HCT116 (cell line): Measurements from ENCODE around the gene CATSPERD. TPM values are rescaled to one million over a fixed set of nuclear protein-coding genes. Genes with fewer than 3 reads are reported as not detected.
A peak's percentile ranks its signal among the peaks of the same experiment; 100 is the strongest.

ENCODE experiments used
- ATAC-seq: fragments of 200-7000 bp; cut with Tn5 transposase; 2 replicates; pipeline ENCODE4 v1.9.1; 2020; ENCODE audit warnings: mild to moderate bottlenecking, moderate library complexity
- BruUV-seq: library from RNA; stranded (reverse); fragments of 400-500 nt; replicated peaks from 2 replicates; lab custom pipeline; 2021; lab: Mats Ljungman, UMichigan
- CTCF ChIA-PET: fragments of 300-600 bp; sonication (Branson Sonifier 250); formaldehyde crosslinking; loops from one replicate; lab custom pipeline; 2021; ENCODE audit warnings: antibody characterized with exemption; lab: Charles Lee
- POLR2A ChIA-PET: fragments of 300-600, 350-600 bp; sonication (Branson Sonifier 250); formaldehyde crosslinking; loops from one replicate; lab custom pipeline; 2021; ENCODE audit warnings: antibody characterized with exemption; lab: Charles Lee
- RAD21 ChIA-PET, 2 experiments: fragments of 300-600 bp; sonication (Branson Sonifier 250); formaldehyde crosslinking; loops; one replicate each; lab custom pipeline; 2023; ENCODE audit warnings: low total read pairs in 2 of 2; ENCODE audit not compliant: uncharacterized antibody in 2 of 2, unreplicated experiment in 2 of 2, low non-redundant PET in 1 of 2; lab: Charles Lee
- DNase-seq: peaks from one replicate; pipeline ENCODE4 v3.0.0-alpha.2; 2010; ENCODE audit warnings: low read depth, low spot score
- H2AFZ ChIP-seq: fragments of 200-600 bp; shearing (Covaris generic), sonication (generic); 2 replicates; pipeline ENCODE4 v1.6.1; 2017; ENCODE audit warnings: low read depth, mixed run types, mixed read lengths, antibody characterized with exemption, low read length; ENCODE audit not compliant: poor library complexity, severe bottlenecking
- H3K27ac ChIP-seq: 2 replicates; pipeline ENCODE4 v1.5.1; 2012; ENCODE audit warnings: low read depth, low read length
- H3K27me3 ChIP-seq: fragments of 200-600 bp; sonication (generic); 2 replicates; pipeline ENCODE4 v1.6.1; 2016; ENCODE audit warnings: mixed run types, low read length, mixed read lengths; ENCODE audit not compliant: insufficient read depth
- H3K36me3 ChIP-seq, 2 experiments: fragments of 200-500 bp in 1 of 2; fragments of 200-600 bp in 1 of 2; sonication (Bioruptor generic) in 1 of 2; sonication (generic) in 1 of 2; 2 replicates each; pipeline versions ENCODE4 v1.5.1 to v1.6.1; 2014 to 2016; ENCODE audit warnings: low read length in 2 of 2, inconsistent platforms in 1 of 2, mixed read lengths in 1 of 2, mixed run types in 1 of 2; ENCODE audit not compliant: insufficient read depth in 2 of 2, control insufficient read depth in 1 of 2
- H3K4me1 ChIP-seq, 2 experiments: fragments of 200-600 bp in 1 of 2; sonication (generic) in 1 of 2; 2 replicates each; pipeline versions ENCODE4 v1.5.1 to v1.6.1; 2012 to 2017; ENCODE audit warnings: low read length in 2 of 2, inconsistent platforms in 1 of 2, mild to moderate bottlenecking in 1 of 2, mixed read lengths in 1 of 2, mixed run types in 1 of 2, moderate library complexity in 1 of 2; ENCODE audit not compliant: insufficient read depth in 2 of 2, control insufficient read depth in 1 of 2
- H3K4me2 ChIP-seq: fragments of 200-600 bp; sonication (generic); 2 replicates; pipeline ENCODE4 v1.6.1; 2017; ENCODE audit warnings: mixed run types, low read length, mixed read lengths
- H3K4me3 ChIP-seq, 2 experiments: fragments of 200-600 bp in 1 of 2; sonication (generic) in 1 of 2; replicated peaks in 1 of 2; 2 replicates each; pipeline ENCODE4 v1.5.1; 2011 to 2016; ENCODE audit warnings: low read length in 2 of 2, control low read depth in 1 of 2, low read depth in 1 of 2, mild to moderate bottlenecking in 1 of 2, mixed read lengths in 1 of 2, mixed run types in 1 of 2
- H3K79me2 ChIP-seq: fragments of 200-600 bp; sonication (generic); 2 replicates; pipeline ENCODE4 v1.6.1; 2017; ENCODE audit warnings: mild to moderate bottlenecking, mixed run types, low read length, moderate library complexity, mixed read lengths; ENCODE audit not compliant: insufficient read depth
- H3K9ac ChIP-seq: fragments of 200-600 bp; sonication (generic); 2 replicates; pipeline ENCODE4 v1.6.1; 2016; ENCODE audit warnings: low read length, mixed read lengths
- H3K9me2 ChIP-seq: fragments of 200-600 bp; sonication (generic), shearing (Covaris generic); 2 replicates; pipeline ENCODE4 v1.6.1; 2017; ENCODE audit warnings: mixed run types, mild to moderate bottlenecking, moderate library complexity; ENCODE audit not compliant: insufficient read depth
- H3K9me3 ChIP-seq, 2 experiments: fragments of 200-500 bp in 1 of 2; fragments of 200-600 bp in 1 of 2; sonication (Bioruptor generic) in 1 of 2; sonication (generic) in 1 of 2; 2 replicates each; pipeline ENCODE4 v1.6.1; 2014 to 2017; ENCODE audit warnings: low read length in 2 of 2, mixed read lengths in 2 of 2, inconsistent platforms in 1 of 2, low read depth in 1 of 2, mild to moderate bottlenecking in 1 of 2, mixed run types in 1 of 2, moderate library complexity in 1 of 2; ENCODE audit not compliant: control insufficient read depth in 1 of 2, insufficient read depth in 1 of 2
- H4K20me1 ChIP-seq: fragments of 200-600 bp; sonication (generic), shearing (Covaris generic); 2 replicates; pipeline ENCODE4 v1.6.1; 2017; ENCODE audit warnings: mixed run types, mild to moderate bottlenecking, moderate library complexity; ENCODE audit not compliant: insufficient read depth
- ATF3 ChIP-seq: IDR thresholded peaks from 2 replicates; pipeline ENCODE4 v1.6.1; 2012
- CBX3 ChIP-seq: IDR thresholded peaks from 2 replicates; pipeline ENCODE4 v1.6.1; 2012; ENCODE audit warnings: low read depth
- CEBPB ChIP-seq: IDR thresholded peaks from 2 replicates; pipeline ENCODE4 v1.6.1; 2012; ENCODE audit warnings: low read depth
- ELF1 ChIP-seq: IDR thresholded peaks from 2 replicates; pipeline ENCODE4 v1.6.1; 2012; ENCODE audit warnings: low read depth, borderline replicate concordance
- EZH2 ChIP-seq: fragments of 200-600 bp; sonication (generic); IDR thresholded peaks from 2 replicates; pipeline ENCODE4 v1.6.1; 2017; ENCODE audit warnings: antibody characterized with exemption, mixed run types
- EZH2phosphoT487 ChIP-seq: fragments of 200-600 bp; IDR thresholded peaks from 2 replicates; pipeline ENCODE4 v1.6.1; 2018; ENCODE audit warnings: antibody characterized with exemption, borderline replicate concordance
- JUND ChIP-seq: IDR thresholded peaks from 2 replicates; pipeline ENCODE4 v1.6.1; 2012
- MAX ChIP-seq: IDR thresholded peaks from 2 replicates; pipeline ENCODE4 v1.6.1; 2012
- POLR2A ChIP-seq: IDR thresholded peaks from 2 replicates; pipeline ENCODE4 v1.7.0; 2011; ENCODE audit warnings: borderline replicate concordance; ENCODE audit not compliant: insufficient read depth, insufficient read length; ENCODE audit errors: extremely low read depth
- POLR2AphosphoS5 ChIP-seq: IDR thresholded peaks from 2 replicates; pipeline ENCODE4 v1.6.1; 2011; ENCODE audit warnings: mild to moderate bottlenecking, low read depth, low read length, moderate library complexity
- SP1 ChIP-seq: IDR thresholded peaks from 2 replicates; pipeline ENCODE4 v1.6.1; 2012; ENCODE audit warnings: low read depth
- SRF ChIP-seq: IDR thresholded peaks from 2 replicates; pipeline ENCODE4 v1.6.1; 2012; ENCODE audit warnings: low read depth
- TCF7L2 ChIP-seq: IDR thresholded peaks from 2 replicates; pipeline ENCODE4 v1.7.0; 2011; ENCODE audit warnings: borderline replicate concordance, inconsistent platforms; ENCODE audit not compliant: insufficient read depth, insufficient read length; ENCODE audit errors: extremely low read depth
- YY1 ChIP-seq: IDR thresholded peaks from 2 replicates; pipeline ENCODE4 v1.6.1; 2011; ENCODE audit warnings: low read length, low read depth, moderate library complexity, mild to moderate bottlenecking; ENCODE audit not compliant: insufficient replicate concordance; ENCODE audit errors: extremely low read depth
- ZFX ChIP-seq: fragments of 450-650 bp; IDR thresholded peaks from 2 replicates; pipeline ENCODE4 v1.6.1; 2017
- intact Hi-C: fragments of 100-400 bp; cut with micrococcal nuclease; formaldehyde crosslinking; loops from 2 replicates; pipeline ENCODE4 v1.10.0; 2022
- total RNA-seq: library from RNA; stranded (reverse); gene quantifications from one replicate; pipeline ENCODE4 v1.2.1, GENCODE V29; 2021; ENCODE audit not compliant: unreplicated experiment
- TF ChIP-seq, protein P1 (sequence below): IDR thresholded peaks from 2 replicates; pipeline ENCODE4 v1.6.1; 2012; ENCODE audit warnings: low read depth

The CATSPERD gene
- total RNA-seq, 1 experiment from 2014 or later: not detected

GRCh38 chr19:5782322-5782721, 61.9 kb downstream of the CATSPERD start (continued):
- TF ChIP-seq TCF7L2: no peak

GRCh38 chr19:5782945-5783919, 62.8 kb downstream of the CATSPERD start:
- ChIA-PET RAD21 (no interaction called here), CTCF (interaction anchor here (1.1 kb wide), 1 partner anchor 21 kb away, joined by 4 read pairs; no protein-coding TSS in a partner anchor), POLR2A (no interaction called here)
- H3K4me1 ChIP-seq: no peaks in the 10 kb centered on the region
- BruUV-seq: no TSS peak
- no peak overlapping the region for H3K27ac ChIP-seq
- no peaks in the 10 kb centered on the region for H3K9me3 ChIP-seq
- peak; percentile 16; the same call in 1 of the 2 replicates for ATAC-seq
- H3K9ac ChIP-seq: no peak overlapping the region
- no peaks in the 10 kb centered on the region for H3K9me2 ChIP-seq
- no peaks in the 10 kb centered on the region for H3K27me3 ChIP-seq
- TF ChIP-seq POLR2A (no peak), TCF7L2 (no peak), CBX3 (no peak), EZH2phosphoT487 (no peak), EZH2 (no peak), POLR2AphosphoS5 (no peak), CEBPB (no peak), YY1 (no peak), JUND (no peak), ZFX (no peak), ATF3 (no peak), ELF1 (no peak), SRF (no peak), MAX (no peak), SP1 (no peak)
- TF ChIP-seq, protein P1, sequence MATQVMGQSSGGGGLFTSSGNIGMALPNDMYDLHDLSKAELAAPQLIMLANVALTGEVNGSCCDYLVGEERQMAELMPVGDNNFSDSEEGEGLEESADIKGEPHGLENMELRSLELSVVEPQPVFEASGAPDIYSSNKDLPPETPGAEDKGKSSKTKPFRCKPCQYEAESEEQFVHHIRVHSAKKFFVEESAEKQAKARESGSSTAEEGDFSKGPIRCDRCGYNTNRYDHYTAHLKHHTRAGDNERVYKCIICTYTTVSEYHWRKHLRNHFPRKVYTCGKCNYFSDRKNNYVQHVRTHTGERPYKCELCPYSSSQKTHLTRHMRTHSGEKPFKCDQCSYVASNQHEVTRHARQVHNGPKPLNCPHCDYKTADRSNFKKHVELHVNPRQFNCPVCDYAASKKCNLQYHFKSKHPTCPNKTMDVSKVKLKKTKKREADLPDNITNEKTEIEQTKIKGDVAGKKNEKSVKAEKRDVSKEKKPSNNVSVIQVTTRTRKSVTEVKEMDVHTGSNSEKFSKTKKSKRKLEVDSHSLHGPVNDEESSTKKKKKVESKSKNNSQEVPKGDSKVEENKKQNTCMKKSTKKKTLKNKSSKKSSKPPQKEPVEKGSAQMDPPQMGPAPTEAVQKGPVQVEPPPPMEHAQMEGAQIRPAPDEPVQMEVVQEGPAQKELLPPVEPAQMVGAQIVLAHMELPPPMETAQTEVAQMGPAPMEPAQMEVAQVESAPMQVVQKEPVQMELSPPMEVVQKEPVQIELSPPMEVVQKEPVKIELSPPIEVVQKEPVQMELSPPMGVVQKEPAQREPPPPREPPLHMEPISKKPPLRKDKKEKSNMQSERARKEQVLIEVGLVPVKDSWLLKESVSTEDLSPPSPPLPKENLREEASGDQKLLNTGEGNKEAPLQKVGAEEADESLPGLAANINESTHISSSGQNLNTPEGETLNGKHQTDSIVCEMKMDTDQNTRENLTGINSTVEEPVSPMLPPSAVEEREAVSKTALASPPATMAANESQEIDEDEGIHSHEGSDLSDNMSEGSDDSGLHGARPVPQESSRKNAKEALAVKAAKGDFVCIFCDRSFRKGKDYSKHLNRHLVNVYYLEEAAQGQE: no peak
- no peak overlapping the region for H3K4me3 ChIP-seq
- no peak overlapping the region for H2AFZ ChIP-seq
- no peak for DNase-seq
- no peaks in the 10 kb centered on the region for H4K20me1 ChIP-seq
- H3K79me2 ChIP-seq: peaks cover 6% of the 10 kb centered on the region; the same call in 1 of the 2 replicates
- intact Hi-C loops: no loop called here
- H3K36me3 ChIP-seq: peaks cover 27 to 39% of the 10 kb centered on the region in 2 experiments; a peak in 3 of 4 replicates
- no peak overlapping the region for H3K4me2 ChIP-seq
